Esophagus squamous epithelium (tissue), 5 donors: ENCODE data around the gene IL1R2. TPM values are rescaled to one million over a fixed set of nuclear protein-coding genes. Genes with fewer than 3 reads are reported as not detected.

Source experiments
- DNase-seq: peaks from one replicate; lab custom pipeline; 2025; lab: John Stamatoyannopoulos, UW
- H3K27ac ChIP-seq, 4 donors: fragments of 200-600 bp; sonication (generic); one replicate each; pipeline ENCODE4 v1.5.1; 2016 to 2019; ENCODE audit warnings: mild to moderate bottlenecking in 1 of 4
- H3K27me3 ChIP-seq, 4 donors: fragments of 200-600 bp; sonication (generic); 1 replicate in 3 of 4; 2 replicates in 1 of 4; pipeline versions ENCODE4 v1.5.1 to v1.6.0; 2017 to 2021; ENCODE audit warnings: antibody characterized with exemption in 1 of 4
- H3K36me3 ChIP-seq, 3 donors: fragments of 200-600 bp; sonication (generic); one replicate each; pipeline ENCODE4 v1.5.1; 2016 to 2019
- H3K4me1 ChIP-seq, 3 donors: fragments of 200-600 bp; sonication (generic); one replicate each; pipeline ENCODE4 v1.5.1; 2017 to 2019
- H3K4me3 ChIP-seq, 4 donors: fragments of 200-600 bp; sonication (generic); 1 replicate in 3 of 4; 2 replicates in 1 of 4; pipeline ENCODE4 v1.5.1; 2016 to 2019; ENCODE audit warnings: mild to moderate bottlenecking in 2 of 4, moderate library complexity in 1 of 4
- H3K9me3 ChIP-seq, 3 donors: fragments of 200-600 bp; sonication (generic); one replicate each; pipeline ENCODE4 v1.5.1; 2016 to 2019
- CTCF ChIP-seq, 6 experiments: fragments of 450-650 bp in 4 of 6; fragments of 200-600 bp in 2 of 6; sonication (generic) in 2 of 6; IDR thresholded peaks; one replicate each; pipeline ENCODE4 v1.5.1; 2016 to 2019; ENCODE audit warnings: antibody characterized with exemption in 6 of 6, mild to moderate bottlenecking in 4 of 6, moderate library complexity in 4 of 6
- POLR2A ChIP-seq, 4 donors: fragments of 450-650 bp; IDR thresholded peaks; one replicate each; pipeline ENCODE4 v1.6.1; 2017; ENCODE audit warnings: antibody characterized with exemption in 4 of 4, mild to moderate bottlenecking in 4 of 4, moderate library complexity in 3 of 4
- WGBS, 2 donors: methylation state at CpG; one replicate each; pipeline ENCODE4 v1.1.5; 2018; 5-methylcytosine and 5-hydroxymethylcytosine counted together
- intact Hi-C: fragments of 100-400 bp; cut with DNase I; formaldehyde crosslinking; loops from one replicate; pipeline ENCODE4 v1.15.0; 2022
- total RNA-seq, 4 donors: library from RNA; depleted of rRNA; stranded (reverse); fragments of >200 nt; gene quantifications; one replicate each; pipeline ENCODE4 v1.1.0, GENCODE V29; 2016
- donor health status: DM: yes; HTN: yes; CAD: no.

The IL1R2 gene
- total RNA-seq, 4 donors from 2014 or later, result 24.1 to 182 (median 78.0) TPM

DNA sequence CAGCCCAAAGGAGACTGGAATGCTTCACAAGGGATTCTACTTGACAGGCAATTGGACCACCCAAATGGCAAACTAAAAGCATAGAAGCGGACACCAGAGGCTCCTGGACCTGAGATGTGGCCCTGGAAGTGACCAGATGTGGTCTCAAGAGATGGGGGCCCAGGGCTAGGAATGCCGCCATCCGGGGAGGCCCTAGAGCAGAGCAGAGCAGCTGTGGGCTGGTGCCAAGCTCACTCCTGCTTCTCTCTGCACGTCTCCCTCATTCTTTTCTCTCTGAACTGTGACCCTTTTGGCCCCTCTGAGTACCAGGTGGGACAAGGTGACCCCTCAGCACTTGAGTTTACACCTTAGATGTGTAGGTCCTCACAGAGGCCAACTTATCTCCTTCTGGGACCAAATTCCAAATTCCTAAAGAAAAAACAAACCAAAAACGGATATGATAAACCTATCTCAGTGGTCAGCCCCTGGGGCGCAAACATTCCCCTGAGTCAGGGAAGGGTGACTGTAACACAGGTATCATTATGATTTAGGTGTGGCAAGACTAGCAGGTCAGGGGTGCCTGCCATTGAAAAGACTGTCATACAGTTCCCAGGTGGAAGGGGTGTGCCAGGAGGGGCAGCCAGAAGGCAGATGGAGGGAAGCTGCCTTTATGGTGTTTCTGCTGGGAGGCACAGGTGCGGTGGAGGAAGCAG lies 6.5 kb upstream of the IL1R2 start:
- no peaks in the 10 kb centered on the region for H3K9me3 ChIP-seq
- intact Hi-C loops, result no loop called here
- H3K4me3 ChIP-seq, result no peak overlapping the region
- H3K36me3 ChIP-seq, result no peaks in the 10 kb centered on the region
- peaks cover 11 to 93% (median 30%) of the 10 kb centered on the region in 3 donors for H3K4me1 ChIP-seq
- H3K27me3 ChIP-seq, result peaks cover 0 to 22% (median 0%) of the 10 kb centered on the region in 4 donors
- H3K27ac ChIP-seq, result peak overlapping the region in 2 of 4 donors; percentile 15 to 69
- WGBS, 2 donors, result 57 to 61% methylated on average over 6 to 7 of the region's 7 CpGs
- TF ChIP-seq POLR2A (IDR thresholded peaks at IDR 0.05) (no peak), CTCF (IDR thresholded peaks at IDR 0.05) (no peak)
- DNase-seq, result no peak

DNA sequence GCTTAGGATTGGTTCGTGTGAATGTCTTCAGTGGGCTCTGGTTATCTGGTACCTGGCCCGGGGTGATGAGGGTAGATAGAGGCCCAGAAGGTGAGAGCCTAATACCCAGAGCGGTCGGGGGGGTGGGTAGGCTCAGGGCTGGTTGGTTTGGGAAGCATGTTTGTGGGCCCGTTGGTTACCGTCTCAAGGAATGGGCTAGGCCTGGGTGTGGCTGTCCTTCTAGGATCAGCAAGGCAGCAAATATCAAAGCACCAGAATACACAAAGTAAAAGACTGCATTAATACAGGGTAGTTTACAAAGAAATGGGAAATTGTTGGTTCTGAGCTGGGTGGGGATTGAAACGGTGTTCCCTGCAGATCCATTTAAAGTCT lies 6.0 kb upstream of the IL1R2 start:
- Histone ChIP-seq H3K36me3 (no peaks in the 10 kb centered on the region), H3K27ac (peak overlapping the region in 2 of 4 donors; percentile 15 to 69), H3K4me1 (peaks cover 8 to 90% (median 29%) of the 10 kb centered on the region in 3 donors), H3K4me3 (no peak overlapping the region), H3K27me3 (peaks cover 0 to 25% (median 0%) of the 10 kb centered on the region in 4 donors), H3K9me3 (no peaks in the 10 kb centered on the region)
- intact Hi-C loops, result no loop called here
- DNase-seq, result no peak
- WGBS, 2 donors, result 30 to 53% methylated on average over 7 of the region's 7 CpGs
- no peak for TF ChIP-seq CTCF (IDR thresholded peaks at IDR 0.05)
- no peak for TF ChIP-seq POLR2A (IDR thresholded peaks at IDR 0.05)

GRCh38 chr2:101986376-101986775 lies 5.4 kb upstream of the IL1R2 start:
- WGBS, 2 donors, result 60% methylated on average over 1 of the region's 4 CpGs; no CpG with 5 or more reads in 1 of the 2 donors
- no peaks in the 10 kb centered on the region for H3K36me3 ChIP-seq
- intact Hi-C loops, result no loop called here
- H3K27ac ChIP-seq, result peak overlapping the region in 2 of 4 donors; percentile 15 to 69
- no peak overlapping the region for H3K4me3 ChIP-seq
- H3K27me3 ChIP-seq, result peaks cover 0 to 31% (median 0%) of the 10 kb centered on the region in 4 donors
- TF ChIP-seq POLR2A (IDR thresholded peaks at IDR 0.05) (no peak), CTCF (IDR thresholded peaks at IDR 0.05) (no peak)
- H3K4me1 ChIP-seq, result peaks cover 8 to 90% (median 25%) of the 10 kb centered on the region in 3 donors
- DNase-seq, result no peak
- no peaks in the 10 kb centered on the region for H3K9me3 ChIP-seq

DNA sequence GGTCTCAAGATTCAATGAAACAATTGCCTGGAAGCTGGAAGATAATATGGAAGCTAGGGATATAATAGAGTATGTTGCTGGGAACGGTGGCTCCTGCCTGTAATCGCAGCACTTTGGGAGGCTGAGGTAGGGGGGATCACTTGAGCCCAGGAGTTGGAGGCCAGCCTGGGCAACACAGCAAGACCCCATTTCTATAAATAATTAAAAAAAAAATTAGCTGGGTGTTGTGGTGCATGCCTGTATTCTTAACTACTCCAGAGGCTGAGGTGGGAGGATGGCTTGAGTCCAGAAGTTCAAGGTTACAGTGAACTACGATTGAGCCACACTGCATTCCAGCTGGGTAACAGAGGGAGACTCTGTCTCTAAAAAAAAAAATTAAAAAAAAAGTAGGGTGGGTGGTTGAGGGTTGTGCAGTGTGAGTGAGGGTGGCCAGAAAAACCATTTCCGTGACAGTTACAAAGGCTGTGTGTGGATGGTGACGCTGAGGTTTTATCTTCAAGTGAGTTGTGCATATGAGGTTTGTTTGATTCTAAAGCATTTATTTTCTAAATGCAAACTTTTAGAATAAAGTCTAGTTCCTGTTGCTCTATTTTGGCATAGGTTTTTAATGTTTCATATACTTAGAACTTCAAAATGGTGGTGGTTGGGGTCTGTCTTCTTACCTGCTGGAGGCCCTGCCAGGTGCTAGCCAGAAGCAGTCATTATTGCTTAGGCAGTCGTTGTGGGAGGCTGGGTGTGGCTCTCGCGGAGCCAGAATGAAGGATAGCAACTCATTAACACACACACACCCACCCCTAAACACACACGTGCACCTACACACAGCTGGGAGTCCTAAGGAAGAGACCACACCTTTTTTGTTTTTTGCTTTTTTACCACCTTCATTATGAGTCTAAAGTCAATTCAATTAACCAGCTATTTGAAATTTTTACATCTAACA lies 4.7 kb upstream of the IL1R2 start:
- Histone ChIP-seq H3K4me3 (no peak overlapping the region), H3K27me3 (peaks cover 0 to 36% (median 0%) of the 10 kb centered on the region in 4 donors), H3K27ac (no peak overlapping the region), H3K9me3 (no peaks in the 10 kb centered on the region), H3K4me1 (peaks cover 8 to 90% (median 25%) of the 10 kb centered on the region in 3 donors), H3K36me3 (no peaks in the 10 kb centered on the region)
- intact Hi-C loops, result no loop called here
- no peak for TF ChIP-seq CTCF (IDR thresholded peaks at IDR 0.05)
- TF ChIP-seq POLR2A (IDR thresholded peaks at IDR 0.05), result no peak
- WGBS, 2 donors, result 53 to 63% methylated on average over 9 of the region's 9 CpGs
- DNase-seq, result no peak
